GM10847 (cell line): ENCODE measurements around the gene FAM3D.

Source experiments
- POLR2A ChIP-seq: IDR thresholded peaks from 2 replicates; pipeline ENCODE4 v1.6.1; 2011; ENCODE audit not compliant: insufficient read length; ENCODE audit errors: extremely low read depth

FAM3D gene

GRCh38 chr3:58685641-58686040 is 19.1 kb upstream of the FAM3D start:
- no peak for TF ChIP-seq POLR2A

GRCh38 chr3:58683466-58683865 is 16.9 kb upstream of the FAM3D start:
- no peak for TF ChIP-seq POLR2A

- TF ChIP-seq POLR2A, result no peak
Measured at GRCh38 chr3:58683001-58683458, 16.5 kb upstream of the FAM3D start.

GRCh38 chr3:58681863-58682262 is 15.3 kb upstream of the FAM3D start:
- no peak for TF ChIP-seq POLR2A

GRCh38 chr3:58680879-58681525 is 14.4 kb upstream of the FAM3D start:
- no peak for TF ChIP-seq POLR2A

- no peak for TF ChIP-seq POLR2A
Measured at GRCh38 chr3:58679974-58680666, 13.5 kb upstream of the FAM3D start.

GRCh38 chr3:58679446-58679845 is 12.9 kb upstream of the FAM3D start:
- TF ChIP-seq POLR2A, result no peak

GRCh38 chr3:58672880-58673279 is 6.3 kb upstream of the FAM3D start:
- no peak for TF ChIP-seq POLR2A

- TF ChIP-seq POLR2A, result no peak
Measured at GRCh38 chr3:58672451-58672850, 5.9 kb upstream of the FAM3D start.

- TF ChIP-seq POLR2A, result no peak
Measured at GRCh38 chr3:58670506-58671135, 4.0 kb upstream of the FAM3D start.

GRCh38 chr3:58668247-58668646 is 1.7 kb upstream of the FAM3D start:
- no peak for TF ChIP-seq POLR2A

- no peak for TF ChIP-seq POLR2A
Measured at GRCh38 chr3:58667704-58668103, 1.1 kb upstream of the FAM3D start.

GRCh38 chr3:58667229-58667628 is 655 bp upstream of the FAM3D start:
- no peak for TF ChIP-seq POLR2A

- no peak for TF ChIP-seq POLR2A
Measured at GRCh38 chr3:58665405-58665804, 1.2 kb downstream of the FAM3D start.

GRCh38 chr3:58664611-58665010 is 2.0 kb downstream of the FAM3D start:
- no peak for TF ChIP-seq POLR2A

GRCh38 chr3:58661836-58662420 is 4.6 kb downstream of the FAM3D start:
- no peak for TF ChIP-seq POLR2A
